Dermis microvascular lymphatic vessel endothelial cell (primary cell): ENCODE data around the gene DYNC1I2. TPM values are rescaled to one million over a fixed set of nuclear protein-coding genes. Genes with fewer than 3 reads are reported as not detected.
A peak's percentile ranks its signal among the peaks of the same experiment; 100 is the strongest.
"Not testable (repeated sequence)": the region's sequence is repeated elsewhere in the genome, so short reads cannot be mapped to it uniquely, and the experiment has no call there.

ENCODE experiments used
- DNase-seq, 2 donors: peaks; one replicate each; pipeline versions ENCODE4 v3.0.0 to v3.0.0-alpha.2; 2010; ENCODE audit warnings: low read depth in 2 of 2
- total RNA-seq: library from RNA; depleted of rRNA; stranded (reverse); fragments of >200 nt; gene quantifications from 2 replicates; pipeline ENCODE4 v1.2.1, GENCODE V29; 2014

The DYNC1I2 gene
- total RNA-seq, 1 donor from 2014 or later: 122 TPM

DNA sequence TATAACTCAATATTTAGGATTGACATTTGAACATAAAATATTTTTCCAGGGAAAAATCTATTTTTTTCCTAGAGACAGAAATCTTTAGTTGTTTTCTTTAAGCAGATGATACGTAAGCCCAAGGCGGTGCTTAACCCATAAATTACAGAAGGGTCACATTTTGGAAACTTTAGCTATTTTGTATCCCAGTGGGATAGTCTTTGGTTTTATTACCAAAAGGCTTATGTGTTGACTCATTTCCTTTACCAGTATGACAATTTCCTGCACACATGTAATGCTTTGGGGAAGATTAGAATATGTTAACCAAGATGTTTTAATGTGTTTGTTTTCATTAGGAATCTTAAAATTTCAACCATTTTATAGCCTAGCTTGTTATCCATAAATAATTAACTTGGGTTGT lies 24.8 kb downstream of the DYNC1I2 start:
- DNase-seq: peak; percentile 62 to 84

GRCh38 chr2:171718720-171719119 lies 31.5 kb downstream of the DYNC1I2 start:
- no peak for DNase-seq

DNA sequence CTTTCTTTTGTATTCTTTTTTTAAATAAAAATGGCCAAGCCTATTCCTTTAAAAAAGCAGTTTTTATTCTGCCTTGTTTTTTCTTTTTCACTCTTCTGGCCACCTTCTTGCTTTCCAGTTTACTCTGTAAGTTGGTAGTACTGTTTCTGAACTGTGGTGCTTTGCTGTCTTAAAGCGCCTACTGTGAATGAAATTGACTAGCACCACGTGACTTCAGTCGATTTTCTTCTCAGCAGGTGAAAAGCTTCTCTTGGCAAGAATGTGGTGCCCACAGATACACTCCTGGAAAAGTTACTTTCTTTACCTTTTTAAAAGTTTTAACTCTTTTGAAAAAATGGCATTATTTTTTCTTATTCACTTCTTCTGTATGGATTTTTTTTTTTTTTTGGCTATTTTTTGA lies 32.4 kb downstream of the DYNC1I2 start:
- no peak for DNase-seq

GRCh38 chr2:171723716-171724683 lies 36.7 kb downstream of the DYNC1I2 start:
- peak in 1 of 2 donors; percentile 5 for DNase-seq

GRCh38 chr2:171726847-171727450 lies 39.7 kb downstream of the DYNC1I2 start:
- no peak for DNase-seq

- no peak for DNase-seq
Measured at GRCh38 chr2:171728989-171729951, 42.0 kb downstream of the DYNC1I2 start.

DNA sequence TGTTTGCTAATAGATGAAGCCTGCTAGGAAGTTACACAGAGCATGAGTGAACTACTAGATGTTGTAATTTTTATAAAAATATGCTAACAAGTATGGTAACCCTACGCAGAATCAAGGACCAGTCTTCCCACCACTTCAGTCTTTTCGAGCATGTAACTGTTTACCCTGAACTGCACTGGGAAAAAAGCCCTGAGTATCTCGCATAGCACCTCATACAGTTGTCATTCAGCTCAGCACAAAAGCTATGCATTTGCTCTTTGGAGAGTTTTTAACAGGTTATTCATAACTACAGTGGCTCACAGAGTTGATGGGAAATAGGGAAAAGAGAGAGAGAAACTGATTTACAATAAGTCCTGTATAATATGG lies 42.7 kb downstream of the DYNC1I2 start:
- no peak for DNase-seq

DNA sequence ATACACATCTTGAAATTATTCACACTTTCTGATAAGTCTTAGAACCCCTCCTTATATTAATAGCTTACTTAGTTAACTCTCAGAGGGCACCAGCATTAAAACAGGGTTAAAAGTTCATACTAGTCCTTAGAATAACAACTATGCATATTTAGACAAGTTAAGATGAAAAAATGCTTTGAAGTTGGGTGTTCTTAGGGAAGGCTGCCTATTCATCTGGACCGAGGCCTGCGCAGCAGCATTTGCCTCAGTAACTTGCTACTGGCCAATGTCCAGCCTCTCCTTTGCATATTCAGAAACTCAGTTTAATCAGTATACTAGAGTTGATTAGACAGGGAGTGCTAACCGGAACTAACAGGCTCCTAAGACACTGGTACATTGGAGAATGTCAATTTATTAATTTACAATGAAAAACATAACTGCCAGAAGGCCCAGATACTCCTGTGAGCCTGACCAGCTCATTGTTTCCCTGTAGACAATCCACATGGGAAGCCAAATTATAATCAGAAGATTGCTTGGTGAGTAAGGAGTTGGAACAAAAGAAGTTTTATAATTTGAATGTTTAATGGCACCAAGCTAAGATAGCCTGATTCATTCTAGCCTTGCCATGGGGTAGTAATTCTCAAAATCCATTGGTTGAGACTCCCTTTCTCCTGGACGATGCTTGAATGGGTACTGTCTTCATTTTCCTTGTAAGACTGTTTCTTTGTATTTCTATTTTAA lies 48.9 kb downstream of the DYNC1I2 start:
- DNase-seq: no peak

DNA sequence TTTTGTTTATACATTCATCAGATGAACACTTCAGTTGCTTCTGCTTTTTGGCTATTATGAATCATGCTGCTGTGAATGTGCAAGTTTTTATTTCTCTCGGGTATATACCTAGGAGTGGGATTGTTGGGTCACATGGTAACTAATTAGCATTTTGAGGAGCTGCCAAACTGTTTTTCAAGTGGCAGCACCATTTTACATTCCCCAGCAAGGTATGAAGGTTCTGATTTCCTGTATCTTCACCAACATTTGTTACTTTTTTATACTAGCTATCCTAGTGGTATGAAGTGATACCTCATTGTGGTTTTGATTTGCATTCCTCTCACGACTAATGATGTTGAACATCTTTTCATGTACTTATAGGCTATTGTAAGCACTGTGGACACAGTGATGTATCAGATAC lies 53.9 kb downstream of the DYNC1I2 start:
- DNase-seq: no peak

GRCh38 chr2:171742760-171743159 lies 55.5 kb downstream of the DYNC1I2 start:
- DNase-seq: no peak

DNA sequence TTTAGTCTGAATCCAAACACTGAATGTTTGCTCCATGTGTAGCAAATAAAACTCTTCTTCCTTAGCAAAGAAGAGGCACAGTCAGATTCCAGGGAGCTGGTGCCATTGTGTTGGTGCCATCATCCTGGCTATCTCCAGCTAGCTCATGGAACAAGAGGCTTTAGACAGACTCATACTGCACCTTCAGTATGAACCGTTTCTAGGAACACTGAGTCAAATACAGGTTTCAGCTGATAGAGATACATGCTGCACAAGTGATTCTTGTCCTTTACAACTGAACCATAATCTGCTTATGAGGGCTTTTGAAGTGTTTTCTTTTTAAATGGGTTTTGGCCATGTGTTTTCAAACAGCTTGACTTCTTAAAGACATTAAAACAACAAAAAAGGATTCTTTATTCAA lies 57.9 kb downstream of the DYNC1I2 start:
- no peak for DNase-seq

GRCh38 chr2:171745806-171746205 lies 58.5 kb downstream of the DYNC1I2 start:
- DNase-seq: no peak

DNA sequence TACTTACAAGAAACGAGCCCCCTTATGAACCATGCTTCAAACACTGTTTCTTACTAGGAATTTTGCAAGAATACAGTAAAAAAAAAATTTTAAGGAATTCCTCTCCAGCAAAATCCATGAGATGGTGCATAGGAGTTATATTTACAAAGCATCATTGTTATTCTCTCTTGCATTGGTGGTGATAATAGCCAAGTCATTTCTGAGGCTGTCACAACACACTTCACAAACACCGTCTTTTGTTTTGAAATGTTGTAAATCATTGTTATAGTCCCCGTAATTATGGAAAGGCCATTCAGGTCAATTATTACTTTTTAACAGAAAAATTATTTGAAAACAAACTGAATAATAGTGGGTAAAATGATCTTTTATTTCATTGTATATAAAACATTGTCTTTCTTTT lies 60.1 kb downstream of the DYNC1I2 start:
- no peak for DNase-seq

DNA sequence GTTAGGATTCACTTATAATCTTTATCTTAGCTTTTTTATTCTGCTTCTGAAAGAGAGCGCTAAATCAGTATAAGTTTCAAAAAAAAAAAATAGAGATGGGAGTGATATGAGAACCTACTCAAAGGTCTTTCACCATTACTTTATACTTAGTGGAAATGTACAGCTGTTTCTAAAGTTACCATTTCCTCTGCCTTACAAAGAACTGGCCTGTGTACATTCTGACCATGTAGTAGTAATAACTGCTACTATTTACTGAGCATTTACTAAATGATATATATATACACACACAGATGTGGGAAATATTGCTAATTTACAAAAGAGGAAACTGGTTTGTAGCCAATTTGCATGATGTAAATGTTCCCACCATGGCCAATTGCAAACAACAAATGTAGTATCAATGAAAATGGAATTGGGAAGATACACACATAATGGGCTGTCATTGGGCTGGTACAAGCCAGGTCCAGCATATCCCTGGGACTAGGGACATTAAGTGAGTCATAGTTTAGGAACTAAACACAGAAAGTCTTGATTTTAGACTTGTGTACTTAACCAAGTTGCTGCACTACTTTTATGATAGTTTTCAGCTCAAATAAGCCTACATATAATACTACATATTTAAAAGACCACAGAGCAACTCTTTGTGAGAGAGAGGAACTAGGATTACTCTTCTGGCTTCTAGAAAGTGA lies 67.1 kb downstream of the DYNC1I2 start:
- DNase-seq: no peak

GRCh38 chr2:171758762-171759161 lies 71.5 kb downstream of the DYNC1I2 start:
- DNase-seq: not testable (repeated sequence)

DNA sequence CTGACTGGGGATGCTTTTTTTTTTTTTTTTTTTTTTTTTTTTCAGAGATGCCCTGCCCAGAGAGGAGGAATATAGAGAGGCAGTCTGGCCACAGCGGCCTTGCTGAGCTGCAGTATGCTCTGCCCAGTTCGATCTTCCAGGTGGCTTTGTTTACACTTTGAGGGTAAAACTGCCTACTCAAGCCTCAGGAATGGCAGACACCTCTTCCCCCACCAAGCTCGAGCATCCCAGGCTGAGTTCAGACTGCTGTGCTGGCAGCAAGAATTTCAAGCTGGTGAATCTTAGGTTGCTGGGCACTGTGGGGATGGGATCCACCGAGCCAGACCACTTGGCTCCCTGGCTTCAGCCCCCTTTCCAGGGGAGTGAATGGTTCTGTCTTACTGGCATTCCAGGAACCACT lies 73.9 kb downstream of the DYNC1I2 start:
- not testable (repeated sequence) for DNase-seq

DNA sequence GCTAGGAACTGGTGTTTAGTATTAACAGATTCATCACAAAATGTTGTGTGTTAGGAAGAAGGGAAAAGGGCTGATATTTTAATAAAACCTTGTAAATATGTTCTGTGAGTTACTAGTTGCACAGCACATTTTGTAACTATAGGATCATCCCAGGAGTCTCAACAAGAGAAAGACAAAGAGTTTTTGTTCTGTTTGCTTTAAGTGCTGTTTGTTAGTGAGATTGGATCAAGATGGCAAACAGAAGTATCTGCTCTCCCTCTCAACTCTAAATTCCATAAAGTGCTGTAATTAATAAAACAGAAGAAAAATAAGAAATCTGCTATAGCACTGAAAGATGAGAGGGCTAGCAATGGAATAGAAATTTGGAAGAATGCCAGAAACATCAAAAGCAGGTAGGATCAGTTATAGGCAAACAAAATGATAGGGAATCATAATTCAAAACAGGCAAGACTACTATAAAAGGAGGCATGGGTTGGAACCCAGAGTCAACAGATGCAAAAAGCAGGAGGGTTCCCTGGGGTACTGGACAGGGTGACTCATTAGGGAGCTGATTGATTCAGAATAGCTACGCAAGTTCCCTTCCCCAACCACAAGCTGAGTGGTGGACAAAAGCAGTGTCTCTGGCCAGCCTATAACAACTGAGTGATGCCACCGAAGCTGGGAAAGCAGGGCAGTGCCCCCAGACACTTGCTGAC lies 75.8 kb downstream of the DYNC1I2 start:
- DNase-seq: peak in 1 of 2 donors; percentile 5

DNA sequence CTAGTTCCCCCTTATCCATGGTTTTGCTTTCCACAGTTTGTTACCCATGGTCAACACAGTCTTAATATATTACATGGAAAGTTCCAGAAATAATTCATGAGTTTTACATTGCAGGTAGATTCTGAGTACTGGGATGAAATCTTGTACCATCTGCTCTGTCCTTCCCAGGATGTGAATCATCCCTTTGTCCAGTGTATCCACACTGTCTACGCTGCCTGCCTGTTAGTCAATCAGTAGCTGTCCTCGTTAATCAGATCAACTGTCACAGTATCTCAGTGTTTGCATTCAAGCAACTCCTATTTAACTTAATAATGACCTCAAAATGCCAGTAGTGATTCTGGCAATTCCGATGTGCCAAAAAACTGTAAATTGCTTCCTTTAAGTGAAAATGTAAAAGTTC lies 76.3 kb downstream of the DYNC1I2 start:
- DNase-seq: peak in 1 of 2 donors; percentile 55

- DNase-seq: no peak
Measured at GRCh38 chr2:171771463-171771862, 84.2 kb downstream of the DYNC1I2 start.

DNA sequence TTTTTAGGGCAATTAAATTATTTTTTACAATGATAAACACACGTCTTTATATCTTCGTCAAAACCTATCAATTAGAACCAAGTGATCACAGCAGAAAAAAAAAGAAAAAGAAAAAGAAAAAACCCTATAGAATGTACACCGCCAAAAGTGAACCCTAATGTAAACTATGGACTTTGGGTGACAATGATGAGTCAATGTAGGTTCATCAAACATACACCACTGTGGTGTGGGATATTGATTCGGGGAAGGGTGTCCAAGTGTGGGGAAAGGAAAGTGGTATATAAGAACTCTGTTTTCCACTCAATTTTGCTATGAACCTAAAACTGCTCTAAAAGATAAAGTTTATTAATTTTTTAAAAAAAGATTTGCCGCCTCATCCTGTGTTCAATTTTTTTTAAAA lies 85.1 kb downstream of the DYNC1I2 start:
- DNase-seq: no peak
